Endodermal cell (in vitro differentiated cells): Measurements from ENCODE around the gene LARGE1. TPM values are rescaled to one million over a fixed set of nuclear protein-coding genes. Genes with fewer than 3 reads are reported as not detected.

ENCODE experiments used
- DNase-seq: peaks from one replicate; pipeline ENCODE4 v3.0.0-alpha.2; 2017
- H3K27ac ChIP-seq: 2 replicates; pipeline ENCODE4 v1.5.1; 2013; ENCODE audit warnings: mild to moderate bottlenecking, low read depth, low read length, moderate library complexity
- H3K27me3 ChIP-seq: 2 replicates; pipeline ENCODE4 v1.6.1; 2013; ENCODE audit warnings: mild to moderate bottlenecking, low read length, moderate library complexity; ENCODE audit not compliant: insufficient read depth, control insufficient read depth, poor library complexity, severe bottlenecking
- H3K36me3 ChIP-seq: 2 replicates; pipeline ENCODE4 v1.7.0; 2013; ENCODE audit warnings: mild to moderate bottlenecking, low read length, moderate library complexity; ENCODE audit not compliant: control insufficient read depth, insufficient read depth
- H3K4me1 ChIP-seq: one replicate; pipeline ENCODE4 v1.7.0; 2013; ENCODE audit warnings: low read length; ENCODE audit not compliant: control insufficient read depth, insufficient read depth
- H3K4me3 ChIP-seq: 2 replicates; pipeline ENCODE4 v1.5.1; 2013; ENCODE audit warnings: mild to moderate bottlenecking, low read length, moderate library complexity
- H3K9ac ChIP-seq: 2 replicates; pipeline ENCODE4 v1.6.1; 2013; ENCODE audit warnings: mild to moderate bottlenecking, low read length, moderate library complexity; ENCODE audit not compliant: poor library complexity, severe bottlenecking; ENCODE audit errors: extremely low read depth
- H3K9me3 ChIP-seq: 2 replicates; pipeline ENCODE4 v1.6.1; 2013; ENCODE audit warnings: mild to moderate bottlenecking, low read length, moderate library complexity; ENCODE audit not compliant: control insufficient read depth
- H3K27ac Mint-ChIP-seq: 2 replicates; pipeline ENCODE4 v1.8.0; 2020; ENCODE audit warnings: mixed read lengths
- H3K27me3 Mint-ChIP-seq: 2 replicates; pipeline ENCODE4 v1.8.0; 2021; ENCODE audit warnings: mild to moderate bottlenecking, mixed read lengths; ENCODE audit not compliant: insufficient read depth
- H3K36me3 Mint-ChIP-seq: 2 replicates; pipeline ENCODE4 v1.8.0; 2020; ENCODE audit warnings: low read depth, mixed read lengths
- H3K4me1 Mint-ChIP-seq: 2 replicates; pipeline ENCODE4 v1.8.0; 2020; ENCODE audit warnings: mixed read lengths
- H3K4me3 Mint-ChIP-seq: 2 replicates; pipeline ENCODE4 v1.8.0; 2020; ENCODE audit warnings: mild to moderate bottlenecking, moderate library complexity, mixed read lengths
- H3K9me3 Mint-ChIP-seq: 2 replicates; pipeline ENCODE4 v1.8.0; 2020; ENCODE audit warnings: mild to moderate bottlenecking, mixed read lengths
- CTCF ChIP-seq: fragments of 200-600 bp; sonication (generic); conservative IDR thresholded peaks from 2 replicates; pipeline ENCODE4 v1.5.0; 2021; ENCODE audit warnings: antibody characterized with exemption, mild to moderate bottlenecking
- WGBS, 2 experiments: methylation state at CpG; one replicate each; pipeline versions ENCODE4 v1.1.5 to v1.1.7; 2013; ENCODE audit warnings: missing lambda C conversion rate in 2 of 2, mixed read lengths in 1 of 2; ENCODE audit not compliant: insufficient coverage in 1 of 2, insufficient read length in 1 of 2; 5-methylcytosine and 5-hydroxymethylcytosine counted together
- total RNA-seq, 2 donors: library from RNA; stranded (reverse); fragmentation: NEBNext Ultra II Directional in 1 of 2; extraction: Animal tissue kit (Norgen Biotek cat#: 25700) in 1 of 2; gene quantifications; 2 replicates in 1 of 2; 3 replicates in 1 of 2; pipeline ENCODE4 v1.2.1, GENCODE V29; 2021

Gene LARGE1
- total RNA-seq, 2 donors from 2014 or later, result 17.5 to 24.3 TPM

- 88 to 91% methylated on average over 4 of the region's 4 CpGs for WGBS, 2 experiments
These were observed 132.4 kb downstream of the LARGE1 start for GRCh38 chr22:33787645-33788456.

GRCh38 chr22:33786149-33786548, 134.1 kb downstream of the LARGE1 start:
- no peak for DNase-seq
- Histone ChIP-seq H3K27me3 (no peaks in the 10 kb centered on the region), H3K36me3 (no peaks in the 10 kb centered on the region), H3K4me1 (no peaks in the 10 kb centered on the region), H3K9me3 (peaks cover 39% of the 10 kb centered on the region), H3K9ac (no peak overlapping the region), H3K27ac (no peak overlapping the region), H3K4me3 (no peak overlapping the region)
- H3K27me3 Mint-ChIP-seq, result peaks cover 2% of the 10 kb centered on the region
- no peak overlapping the region for H3K27ac Mint-ChIP-seq
- H3K36me3 Mint-ChIP-seq, result peaks cover 8% of the 10 kb centered on the region
- peaks cover 1% of the 10 kb centered on the region for H3K4me1 Mint-ChIP-seq
- peaks cover 40% of the 10 kb centered on the region for H3K9me3 Mint-ChIP-seq
- H3K4me3 Mint-ChIP-seq, result no peak overlapping the region
- TF ChIP-seq CTCF, result no peak

More at GRCh38 chr22:33787645-33788456, 132.4 kb downstream of the LARGE1 start:
- TF ChIP-seq CTCF, result no peak
- Mint-ChIP-seq H3K9me3 (peaks cover 55% of the 10 kb centered on the region), H3K36me3 (peaks cover 8% of the 10 kb centered on the region), H3K4me3 (no peak overlapping the region), H3K27me3 (peaks cover 2% of the 10 kb centered on the region), H3K27ac (no peak overlapping the region), H3K4me1 (peaks cover 1% of the 10 kb centered on the region)
- no peak overlapping the region for H3K27ac ChIP-seq
- no peak overlapping the region for H3K4me3 ChIP-seq
- DNase-seq, result no peak
- H3K9me3 ChIP-seq, result peaks cover 51% of the 10 kb centered on the region
- no peaks in the 10 kb centered on the region for H3K36me3 ChIP-seq
- no peaks in the 10 kb centered on the region for H3K4me1 ChIP-seq
- no peaks in the 10 kb centered on the region for H3K27me3 ChIP-seq
- H3K9ac ChIP-seq, result no peak overlapping the region

- H3K27ac Mint-ChIP-seq, result no peak overlapping the region
- no peaks in the 10 kb centered on the region for H3K4me1 ChIP-seq
- H3K27ac ChIP-seq, result no peak overlapping the region
- H3K36me3 Mint-ChIP-seq, result peaks cover 8% of the 10 kb centered on the region
- H3K9me3 ChIP-seq, result peaks cover 32% of the 10 kb centered on the region
- H3K27me3 Mint-ChIP-seq, result peaks cover 2% of the 10 kb centered on the region
- H3K9ac ChIP-seq, result no peak overlapping the region
- DNase-seq, result no peak
- H3K4me1 Mint-ChIP-seq, result peaks cover 1% of the 10 kb centered on the region
- no peak overlapping the region for H3K4me3 Mint-ChIP-seq
- WGBS, 2 experiments, result 88 to 96% methylated on average over 3 to 4 of the region's 5 CpGs
- H3K27me3 ChIP-seq, result no peaks in the 10 kb centered on the region
- H3K36me3 ChIP-seq, result no peaks in the 10 kb centered on the region
- no peak for TF ChIP-seq CTCF
- no peak overlapping the region for H3K4me3 ChIP-seq
- H3K9me3 Mint-ChIP-seq, result peaks cover 33% of the 10 kb centered on the region
These were observed 134.8 kb downstream of the LARGE1 start for GRCh38 chr22:33785283-33785968.
